Activated T-helper 1 cell treated with anti-CD3 and anti-CD28 coated beads, Interleukin-2, amount 50 U/mL, for 16 hours (primary cell): ENCODE results near the gene ZMYND10.
A peak's percentile ranks its signal among the peaks of the same experiment; 100 is the strongest.
"Not testable (repeated sequence)": the region's sequence is repeated elsewhere in the genome, so short reads cannot be mapped to it uniquely, and the experiment has no call there.

ENCODE experiments used
- DNase-seq, 2 donors: peaks; one replicate each; pipeline ENCODE4 v3.0.0-alpha.2; 2020; ENCODE audit warnings: low read depth in 1 of 2, low spot score in 1 of 2

The ZMYND10 gene

DNA sequence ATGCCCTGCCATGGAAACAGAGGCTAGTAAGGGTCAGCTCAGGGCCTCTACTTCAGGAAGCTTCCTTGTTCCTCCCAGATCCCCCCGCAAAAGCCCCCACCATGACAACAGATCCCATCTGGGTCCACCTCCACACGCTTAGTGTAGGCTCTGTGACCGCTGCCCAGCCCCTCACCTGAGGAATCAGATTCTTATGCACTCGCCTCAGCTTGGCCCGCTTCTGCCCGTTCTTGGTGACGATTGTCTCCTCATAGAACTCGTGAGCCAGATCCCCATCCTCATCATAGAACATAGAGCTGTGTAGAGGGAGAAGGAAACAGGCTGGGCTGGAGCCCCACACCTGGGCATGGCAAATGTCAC lies 19.4 kb downstream of the ZMYND10 start:
- no peak for DNase-seq

- no peak for DNase-seq
Measured at GRCh38 chr3:50325497-50326181, 19.9 kb downstream of the ZMYND10 start.

- no peak for DNase-seq
Measured at GRCh38 chr3:50325113-50325480, 20.4 kb downstream of the ZMYND10 start.

GRCh38 chr3:50324351-50325112 lies 21.0 kb downstream of the ZMYND10 start:
- DNase-seq, result peak in 1 of 2 donors; percentile 32

GRCh38 chr3:50323614-50324199 lies 21.8 kb downstream of the ZMYND10 start:
- no peak for DNase-seq

DNA sequence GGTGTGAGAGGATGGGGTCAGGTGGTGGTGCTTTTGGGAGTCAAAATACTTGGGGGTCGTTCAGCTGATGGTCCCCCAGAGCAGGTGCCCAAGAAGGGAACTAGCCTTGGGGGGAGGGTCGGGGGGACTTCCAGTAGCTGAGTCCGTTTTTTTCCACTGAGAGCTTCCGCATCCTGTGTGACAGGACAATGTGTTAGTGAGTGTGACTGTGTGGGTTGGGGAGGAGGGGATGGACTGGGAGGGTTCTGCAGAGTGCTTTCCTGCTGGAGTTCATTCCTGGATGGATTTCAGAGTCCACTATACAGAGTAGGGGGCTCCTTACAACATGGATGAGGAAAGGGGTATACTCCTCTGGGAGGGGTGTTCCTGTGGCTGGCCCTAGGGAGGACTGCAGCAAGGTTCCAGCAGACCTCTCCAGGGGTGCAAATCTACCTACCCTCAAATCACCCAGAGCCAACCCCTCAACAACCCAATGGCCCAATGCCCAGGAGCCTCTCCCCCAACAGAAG lies 22.4 kb downstream of the ZMYND10 start:
- no peak for DNase-seq

- DNase-seq, result no peak
Measured at GRCh38 chr3:50322386-50323091, 23.0 kb downstream of the ZMYND10 start, which contains the start of gene HYAL2. TSS of gene HYAL2 (minus strand) at chr3:50322745. CDS start at chr3:50320489, 2,256 bp downstream.

- no peak for DNase-seq
Measured at GRCh38 chr3:50322115-50322385, 23.5 kb downstream of the ZMYND10 start.

DNA sequence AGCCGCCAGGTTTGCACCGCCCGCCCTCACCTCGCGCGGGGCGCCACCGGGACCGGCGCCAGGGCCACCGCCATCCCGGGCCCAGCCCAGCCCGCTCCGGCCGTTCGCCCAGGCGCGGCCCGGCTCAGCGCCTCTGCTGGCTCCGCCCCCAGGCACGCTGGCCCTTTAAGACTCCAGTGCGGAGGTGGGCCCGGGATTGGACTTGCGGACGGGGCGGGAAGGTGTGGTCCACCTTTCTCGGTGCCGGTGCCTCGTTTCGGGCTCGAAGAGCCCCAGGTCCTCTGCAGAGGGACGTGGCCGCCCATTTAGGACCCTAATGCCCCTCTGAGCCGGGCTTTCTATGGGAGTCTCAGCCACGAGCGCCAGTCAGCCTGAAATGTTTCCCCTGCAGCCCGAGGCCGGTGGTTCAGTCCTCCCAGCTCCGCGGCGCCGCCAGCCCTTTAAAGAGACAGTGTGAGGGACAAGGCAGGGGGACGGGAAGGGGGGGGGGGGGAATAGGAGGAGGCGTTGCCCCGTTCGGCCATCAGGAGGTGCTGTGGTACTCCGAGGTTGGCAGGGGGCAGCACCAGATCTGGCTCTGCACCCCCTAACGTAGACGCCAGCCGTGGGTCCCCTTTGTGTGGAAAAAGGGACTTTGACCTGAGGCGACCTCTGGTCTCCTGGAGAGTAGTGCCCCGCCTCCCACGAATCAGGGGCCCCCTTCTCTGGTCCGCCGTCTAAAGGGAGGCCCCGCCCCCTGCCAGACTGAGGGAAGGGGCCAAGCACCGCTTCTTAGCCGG lies 24.0 kb downstream of the ZMYND10 start:
- peak; percentile 59 to 71 for DNase-seq

DNA sequence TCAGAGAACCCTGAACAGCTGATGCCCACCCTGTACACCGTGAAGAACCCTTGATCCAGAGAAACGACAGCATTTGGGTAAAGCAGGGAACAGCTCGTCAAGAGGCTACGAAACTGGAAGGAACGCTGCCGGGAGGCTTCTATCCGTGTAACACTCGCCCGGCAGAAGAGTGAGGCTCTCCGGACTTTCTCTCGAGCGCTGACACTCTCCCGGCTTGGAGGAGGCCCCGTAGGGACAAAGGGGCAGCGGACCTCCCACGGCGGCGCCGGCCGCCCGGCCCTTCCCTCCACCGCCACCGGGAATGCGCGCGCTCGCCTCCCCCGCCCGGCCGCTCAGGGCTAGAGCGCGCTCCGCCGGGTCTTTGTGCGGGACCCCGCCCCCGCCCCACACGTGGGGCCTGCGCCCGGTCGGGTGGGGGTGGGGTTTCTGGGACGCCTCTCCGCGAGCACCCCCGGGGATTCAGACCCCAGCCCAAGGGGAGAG lies 24.6 kb downstream of the ZMYND10 start:
- peak in 1 of 2 donors; percentile 47 for DNase-seq

GRCh38 chr3:50319894-50320625 lies 25.5 kb downstream of the ZMYND10 start:
- DNase-seq, result no peak

DNA sequence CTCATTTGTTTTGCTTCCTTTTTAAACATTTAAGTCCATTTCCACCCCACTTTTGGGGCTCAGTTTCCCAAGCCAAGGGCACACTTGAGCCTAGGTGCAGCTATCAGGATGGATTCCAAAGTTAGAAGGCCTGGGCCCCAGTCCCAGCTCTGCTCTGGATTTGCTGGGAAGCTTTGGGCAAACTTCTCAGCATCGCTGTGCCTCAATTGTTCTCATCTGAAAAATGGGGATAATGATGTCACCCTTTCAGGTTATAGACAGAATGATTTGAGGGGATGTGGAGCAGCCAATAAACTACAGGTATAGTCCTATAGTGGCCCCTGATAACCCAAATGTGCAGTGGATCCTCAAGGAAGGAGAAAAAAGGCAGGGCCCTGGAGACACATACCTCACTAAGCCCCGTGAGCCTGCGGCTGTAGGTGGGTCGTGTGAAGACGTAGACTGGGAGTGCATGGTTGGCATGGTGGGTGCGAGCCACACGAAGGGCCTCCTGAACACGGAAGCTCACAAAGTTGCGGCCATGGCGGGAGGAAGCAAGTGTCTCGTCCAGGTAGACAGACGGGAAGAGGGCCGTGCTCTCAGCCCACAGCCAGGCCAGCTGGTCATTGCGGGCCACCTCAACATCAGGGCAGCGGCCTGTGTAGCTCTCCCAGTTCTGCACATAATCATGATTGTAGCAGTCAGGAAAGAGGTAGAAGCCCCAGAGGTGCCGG lies 26.2 kb downstream of the ZMYND10 start:
- no peak for DNase-seq

DNA sequence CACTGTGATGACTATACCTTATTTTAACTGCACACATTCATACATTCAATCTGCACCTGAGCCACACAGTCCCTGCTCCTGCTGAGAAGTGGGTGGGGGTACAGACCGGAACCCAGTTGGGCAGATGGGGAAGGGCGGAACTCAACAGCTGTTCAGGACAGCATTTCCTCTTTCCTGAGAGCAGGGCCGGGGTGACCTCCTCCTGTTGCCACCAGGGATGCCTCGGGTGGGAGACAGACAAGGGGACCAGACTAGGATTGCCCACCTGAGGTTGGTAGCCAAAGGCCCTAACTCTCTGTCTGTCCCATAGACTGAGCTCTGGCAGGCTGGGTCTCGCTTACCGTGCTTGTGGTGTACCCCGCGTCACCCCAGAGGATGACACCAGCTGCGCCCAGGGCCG lies 26.9 kb downstream of the ZMYND10 start:
- no peak for DNase-seq

- no peak for DNase-seq
Measured at GRCh38 chr3:50318163-50318562, 27.4 kb downstream of the ZMYND10 start.

- no peak for DNase-seq
Measured at GRCh38 chr3:50317300-50317699, 28.2 kb downstream of the ZMYND10 start.

DNA sequence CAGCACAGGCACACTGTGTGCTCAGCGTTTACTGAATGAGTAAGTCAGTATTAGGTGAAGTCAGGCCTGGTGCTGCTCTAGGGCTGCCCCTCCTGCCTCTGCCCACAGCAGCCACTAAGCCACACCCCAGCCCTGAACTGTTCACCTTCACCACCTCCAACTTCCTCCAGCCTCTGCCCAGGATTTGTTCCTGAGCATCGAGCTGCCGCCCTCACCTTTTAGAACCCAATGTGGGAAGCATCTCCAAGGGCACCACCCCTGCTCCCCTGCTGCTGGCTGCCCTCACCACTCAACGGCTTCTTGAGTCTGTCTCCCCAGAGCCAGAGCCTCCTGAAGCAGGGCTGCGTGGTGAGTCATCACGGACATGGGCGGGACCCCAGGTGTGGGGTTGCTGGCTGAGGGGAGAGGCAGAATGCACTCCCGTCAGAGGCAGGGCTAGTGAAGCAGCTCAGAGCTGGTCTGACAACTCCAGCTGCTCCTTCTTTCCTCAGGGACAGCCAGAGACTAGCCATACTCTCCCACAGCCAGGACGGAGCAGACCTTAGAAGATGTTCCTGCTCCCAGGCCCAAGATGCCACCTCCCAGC lies 28.8 kb downstream of the ZMYND10 start:
- DNase-seq, result peak; percentile 57

- DNase-seq, result no peak
Measured at GRCh38 chr3:50314816-50315215, 30.7 kb downstream of the ZMYND10 start.

DNA sequence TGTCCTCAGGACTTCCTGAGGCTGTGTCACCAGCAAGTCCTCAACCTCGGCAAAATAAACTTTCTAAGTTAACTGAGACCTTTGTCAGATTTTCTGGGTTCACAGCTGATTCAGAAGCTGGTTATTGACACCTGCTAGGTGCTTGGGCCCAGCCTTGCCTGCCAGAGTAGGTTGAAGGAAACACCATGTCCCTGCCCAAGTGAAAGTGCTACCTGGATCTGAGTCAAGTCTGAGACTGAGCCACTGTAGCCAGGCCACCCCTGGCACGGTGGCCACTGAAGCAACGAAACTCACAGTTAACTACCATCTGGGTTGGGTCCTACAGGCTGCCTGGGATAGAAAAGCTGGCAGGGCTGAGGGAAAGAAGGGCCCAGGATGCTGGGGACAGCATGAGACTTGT lies 31.2 kb downstream of the ZMYND10 start:
- DNase-seq, result no peak

- DNase-seq, result not testable (repeated sequence)
Measured at GRCh38 chr3:50312041-50312440, 33.5 kb downstream of the ZMYND10 start.
